AG09319 (cell line): Measurements from ENCODE around the gene CNOT6L.

ENCODE experiments used
- DNase-seq: peaks from one replicate; pipeline ENCODE4 v3.0.0-alpha.2; 2010; ENCODE audit warnings: low read depth; ENCODE audit errors: extremely low read depth
- TF ChIP-seq, protein P1 (sequence below): IDR thresholded peaks from 2 replicates; pipeline ENCODE4 v1.5.1; 2011; ENCODE audit warnings: low read depth, mild to moderate bottlenecking, inconsistent platforms, low read length, moderate library complexity

The CNOT6L gene

DNA sequence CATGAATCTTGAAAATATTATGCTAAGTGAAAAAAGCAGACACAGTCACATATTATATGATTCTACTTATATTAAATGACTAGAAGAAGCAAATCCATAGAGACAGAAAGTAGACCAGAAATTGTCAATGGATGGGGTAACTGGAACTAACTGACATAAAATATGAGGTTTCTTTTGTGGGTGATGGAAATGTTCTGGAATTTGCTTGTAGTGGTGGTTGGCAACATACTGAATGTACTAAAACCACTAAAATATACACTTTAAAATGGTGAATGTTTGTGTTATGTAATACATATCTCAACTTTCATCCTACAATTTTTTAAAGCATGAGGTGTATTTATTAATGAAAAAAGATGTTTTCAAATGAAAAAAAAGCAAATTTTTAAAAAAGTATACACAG lies 14.7 kb downstream of the CNOT6L start:
- TF ChIP-seq, protein P1, sequence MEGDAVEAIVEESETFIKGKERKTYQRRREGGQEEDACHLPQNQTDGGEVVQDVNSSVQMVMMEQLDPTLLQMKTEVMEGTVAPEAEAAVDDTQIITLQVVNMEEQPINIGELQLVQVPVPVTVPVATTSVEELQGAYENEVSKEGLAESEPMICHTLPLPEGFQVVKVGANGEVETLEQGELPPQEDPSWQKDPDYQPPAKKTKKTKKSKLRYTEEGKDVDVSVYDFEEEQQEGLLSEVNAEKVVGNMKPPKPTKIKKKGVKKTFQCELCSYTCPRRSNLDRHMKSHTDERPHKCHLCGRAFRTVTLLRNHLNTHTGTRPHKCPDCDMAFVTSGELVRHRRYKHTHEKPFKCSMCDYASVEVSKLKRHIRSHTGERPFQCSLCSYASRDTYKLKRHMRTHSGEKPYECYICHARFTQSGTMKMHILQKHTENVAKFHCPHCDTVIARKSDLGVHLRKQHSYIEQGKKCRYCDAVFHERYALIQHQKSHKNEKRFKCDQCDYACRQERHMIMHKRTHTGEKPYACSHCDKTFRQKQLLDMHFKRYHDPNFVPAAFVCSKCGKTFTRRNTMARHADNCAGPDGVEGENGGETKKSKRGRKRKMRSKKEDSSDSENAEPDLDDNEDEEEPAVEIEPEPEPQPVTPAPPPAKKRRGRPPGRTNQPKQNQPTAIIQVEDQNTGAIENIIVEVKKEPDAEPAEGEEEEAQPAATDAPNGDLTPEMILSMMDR: no peak
- DNase-seq: no peak

- TF ChIP-seq, protein P1: no peak
- DNase-seq: no peak
Observed at GRCh38 chr4:77802402-77802801, 16.8 kb downstream of the CNOT6L start.

DNA sequence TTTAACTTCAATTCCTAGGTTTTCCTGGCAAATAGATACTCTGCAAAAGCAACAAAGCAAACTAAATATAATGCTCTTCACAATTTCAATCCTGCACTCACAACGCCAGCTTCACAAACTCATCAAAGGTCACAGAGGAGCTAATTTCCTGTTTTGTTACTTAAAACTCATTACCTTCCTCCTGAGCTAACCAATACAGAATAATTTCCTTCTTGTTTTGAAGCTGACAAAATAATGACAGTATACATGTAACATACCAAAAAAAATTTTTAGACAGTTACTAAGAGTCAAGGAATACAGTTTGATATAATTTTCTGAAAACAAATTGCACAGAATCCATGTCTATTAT lies 17.9 kb downstream of the CNOT6L start:
- DNase-seq: no peak
- TF ChIP-seq, protein P1: no peak

- TF ChIP-seq, protein P1: no peak
- DNase-seq: no peak
Observed at GRCh38 chr4:77800483-77801259, 18.5 kb downstream of the CNOT6L start.

DNA sequence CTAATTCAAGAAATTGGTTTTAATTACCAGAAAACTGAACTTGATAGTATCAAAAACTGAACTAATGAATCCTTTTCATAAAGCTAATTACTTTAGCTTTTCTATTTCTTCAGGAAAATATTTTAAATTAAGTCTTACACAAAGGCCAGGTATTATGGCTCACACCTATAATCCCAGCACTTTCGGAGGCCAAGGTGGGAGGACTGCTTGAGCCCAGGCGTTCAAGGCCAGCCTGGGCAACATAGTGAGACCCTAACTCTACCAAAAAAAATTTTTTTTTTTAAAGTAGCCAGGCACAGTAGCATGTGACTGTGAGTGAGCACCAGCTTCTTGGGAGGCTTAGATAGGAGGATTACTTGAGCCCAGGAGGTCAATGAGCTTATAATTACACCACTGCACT lies 19.1 kb downstream of the CNOT6L start:
- no peak for DNase-seq
- TF ChIP-seq, protein P1: no peak

DNA sequence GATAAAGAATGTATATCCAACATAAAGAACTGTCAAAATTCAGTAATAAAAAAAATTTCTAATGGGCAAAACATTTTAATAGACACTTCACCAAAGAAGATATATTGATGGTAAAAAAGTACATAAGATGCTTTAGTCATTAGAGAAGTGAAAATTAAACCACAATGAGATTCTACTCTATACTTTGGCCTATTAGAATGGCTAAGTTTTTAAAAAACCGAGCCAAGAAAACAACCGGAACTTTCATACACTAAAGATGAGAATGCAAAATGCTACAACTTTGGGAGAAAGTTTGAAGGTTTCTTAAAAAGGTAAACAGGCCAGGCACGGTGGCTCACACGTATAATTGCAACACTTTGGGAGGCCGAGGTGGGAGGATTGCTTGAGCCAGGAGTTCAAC lies 20.8 kb downstream of the CNOT6L start:
- DNase-seq: no peak
- TF ChIP-seq, protein P1: no peak

GRCh38 chr4:77797239-77797638 lies 21.9 kb downstream of the CNOT6L start:
- TF ChIP-seq, protein P1: no peak
- no peak for DNase-seq
